ENCODE data around the gene TAGAP.

DNA sequence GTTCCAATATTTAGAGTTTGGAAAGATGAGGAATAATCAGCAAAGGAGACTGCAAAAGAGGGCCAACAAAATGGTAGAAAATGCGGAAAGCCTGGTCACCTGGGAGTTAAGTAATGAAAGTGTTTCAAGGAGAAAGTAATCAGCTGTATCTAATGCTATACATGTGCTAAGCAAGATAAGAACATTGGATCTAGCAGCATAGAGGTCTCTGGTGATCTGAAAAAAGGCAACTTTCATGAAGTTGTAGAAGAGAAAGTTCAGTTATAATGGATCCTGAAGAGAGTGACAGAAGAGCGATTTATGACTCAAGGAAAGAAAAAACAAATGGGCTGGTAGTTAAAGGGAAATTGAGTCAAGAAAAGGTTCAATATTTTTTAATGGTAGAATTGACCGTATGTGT lies 40.2 kb downstream of the TAGAP start:
- no peak for TF ChIP-seq RXRA (IDR thresholded peaks at IDR 0.05)
- TF ChIP-seq, protein P1, sequence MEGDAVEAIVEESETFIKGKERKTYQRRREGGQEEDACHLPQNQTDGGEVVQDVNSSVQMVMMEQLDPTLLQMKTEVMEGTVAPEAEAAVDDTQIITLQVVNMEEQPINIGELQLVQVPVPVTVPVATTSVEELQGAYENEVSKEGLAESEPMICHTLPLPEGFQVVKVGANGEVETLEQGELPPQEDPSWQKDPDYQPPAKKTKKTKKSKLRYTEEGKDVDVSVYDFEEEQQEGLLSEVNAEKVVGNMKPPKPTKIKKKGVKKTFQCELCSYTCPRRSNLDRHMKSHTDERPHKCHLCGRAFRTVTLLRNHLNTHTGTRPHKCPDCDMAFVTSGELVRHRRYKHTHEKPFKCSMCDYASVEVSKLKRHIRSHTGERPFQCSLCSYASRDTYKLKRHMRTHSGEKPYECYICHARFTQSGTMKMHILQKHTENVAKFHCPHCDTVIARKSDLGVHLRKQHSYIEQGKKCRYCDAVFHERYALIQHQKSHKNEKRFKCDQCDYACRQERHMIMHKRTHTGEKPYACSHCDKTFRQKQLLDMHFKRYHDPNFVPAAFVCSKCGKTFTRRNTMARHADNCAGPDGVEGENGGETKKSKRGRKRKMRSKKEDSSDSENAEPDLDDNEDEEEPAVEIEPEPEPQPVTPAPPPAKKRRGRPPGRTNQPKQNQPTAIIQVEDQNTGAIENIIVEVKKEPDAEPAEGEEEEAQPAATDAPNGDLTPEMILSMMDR (IDR thresholded peaks at IDR 0.05; ENCODE audit: low read depth, low read length, missing input control), result no peak
- TF ChIP-seq YY1 (IDR thresholded peaks at IDR 0.05), result no peak
- TF ChIP-seq RAD21 (IDR thresholded peaks at IDR 0.05), result no peak
